ENCODE measurements around the gene KIF13A.
"Not testable (repeated sequence)": the region's sequence is repeated elsewhere in the genome, so short reads cannot be mapped to it uniquely, and the experiment has no call there.

Gene KIF13A

DNA sequence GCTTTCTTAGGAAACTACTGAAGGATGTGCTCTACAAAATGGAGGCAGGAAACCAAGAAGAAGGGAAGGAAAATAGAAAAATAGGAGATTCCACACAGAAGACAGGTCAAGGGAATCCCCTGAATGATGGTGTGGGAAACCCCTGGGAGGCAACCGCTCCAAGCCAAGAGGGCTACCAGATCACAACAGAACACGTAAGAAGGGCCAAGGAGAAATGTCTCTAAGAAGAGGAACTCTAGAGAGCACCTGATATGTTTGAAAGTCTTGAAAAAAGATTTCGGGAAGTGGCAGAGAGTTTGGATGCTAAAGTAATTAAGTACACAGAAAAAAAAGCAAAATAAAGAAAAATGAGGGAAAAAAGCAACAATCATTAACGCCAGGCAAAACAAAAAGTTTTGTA lies 7.1 kb downstream of the KIF13A start:
- no peak overlapping the region for H3K4me3 ChIP-seq (ENCODE audit: low read length)
- H3K4me2 ChIP-seq (ENCODE audit: low read length) = no peak overlapping the region
- H3K27me3 ChIP-seq (ENCODE audit: control insufficient read depth, insufficient read depth, low read length) = no peaks in the 10 kb centered on the region
- no peaks in the 10 kb centered on the region for H3K9me3 ChIP-seq (replicated peaks; ENCODE audit: low read length)
- H3K36me3 ChIP-seq (ENCODE audit: insufficient read depth, low read length) = peaks cover 3% of the 10 kb centered on the region
- no peak overlapping the region for H3K9ac ChIP-seq (ENCODE audit: low read depth, low read length)
- peaks cover 26% of the 10 kb centered on the region for H3K4me1 ChIP-seq (ENCODE audit: control insufficient read depth, insufficient read depth, low read length)

DNA sequence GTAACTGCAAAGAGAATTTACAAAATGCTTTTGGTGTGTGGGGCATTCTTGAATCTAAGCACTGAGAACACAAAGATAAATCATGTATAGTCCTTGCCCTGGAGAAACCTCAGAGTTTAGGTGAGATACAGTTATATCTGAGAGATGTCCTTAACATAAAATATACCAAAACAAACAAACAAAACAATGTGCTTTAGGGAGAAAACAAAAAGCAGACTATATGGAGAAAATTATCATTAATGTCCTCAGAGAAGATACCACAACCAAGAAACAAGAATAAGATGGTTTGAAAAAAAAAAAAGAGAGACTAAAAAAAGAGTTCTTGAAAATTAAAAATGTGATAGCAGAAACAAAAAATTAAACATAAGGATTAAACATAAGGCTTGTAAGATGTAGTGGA lies 8.0 kb downstream of the KIF13A start:
- peaks cover 20% of the 10 kb centered on the region for H3K4me1 ChIP-seq (ENCODE audit: control insufficient read depth, insufficient read depth, low read length)
- H3K9me3 ChIP-seq (replicated peaks; ENCODE audit: low read length) = no peaks in the 10 kb centered on the region
- peaks cover 3% of the 10 kb centered on the region for H3K36me3 ChIP-seq (ENCODE audit: insufficient read depth, low read length)
- H3K9ac ChIP-seq (ENCODE audit: low read depth, low read length) = no peak overlapping the region
- no peak overlapping the region for H3K4me2 ChIP-seq (ENCODE audit: low read length)
- no peak overlapping the region for H3K4me3 ChIP-seq (ENCODE audit: low read length)
- H3K27me3 ChIP-seq (ENCODE audit: control insufficient read depth, insufficient read depth, low read length) = no peaks in the 10 kb centered on the region

DNA sequence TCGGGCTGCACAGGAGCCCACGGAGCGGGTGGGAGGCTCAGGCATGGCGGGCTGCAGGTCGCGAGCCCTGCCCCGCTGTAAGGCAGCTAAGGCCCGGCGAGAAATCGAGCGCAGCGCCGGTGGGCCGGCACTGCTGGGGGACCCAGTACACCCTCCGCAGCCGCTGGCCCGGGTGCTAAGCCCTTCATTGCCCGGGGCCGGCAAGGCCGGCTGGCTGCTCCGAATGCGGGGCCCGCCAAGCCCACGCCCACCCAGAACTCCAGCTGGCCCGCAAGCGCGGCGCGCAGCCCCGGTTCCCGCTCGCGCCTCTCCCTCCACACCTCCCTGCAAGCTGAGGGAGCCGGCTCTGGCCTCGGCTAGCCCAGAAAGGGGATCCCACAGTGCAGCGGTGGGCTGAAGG lies 11.2 kb downstream of the KIF13A start:
- H3K4me2 ChIP-seq (ENCODE audit: low read length); H3K36me3 ChIP-seq (ENCODE audit: insufficient read depth, low read length); H3K9ac ChIP-seq (ENCODE audit: low read depth, low read length); H3K27me3 ChIP-seq (ENCODE audit: control insufficient read depth, insufficient read depth, low read length); H3K4me3 ChIP-seq (ENCODE audit: low read length); H3K9me3 ChIP-seq (replicated peaks; ENCODE audit: low read length): not testable (repeated sequence)
- H3K4me1 ChIP-seq (ENCODE audit: control insufficient read depth, insufficient read depth, low read length) = peaks cover 28% of the 10 kb centered on the region

DNA sequence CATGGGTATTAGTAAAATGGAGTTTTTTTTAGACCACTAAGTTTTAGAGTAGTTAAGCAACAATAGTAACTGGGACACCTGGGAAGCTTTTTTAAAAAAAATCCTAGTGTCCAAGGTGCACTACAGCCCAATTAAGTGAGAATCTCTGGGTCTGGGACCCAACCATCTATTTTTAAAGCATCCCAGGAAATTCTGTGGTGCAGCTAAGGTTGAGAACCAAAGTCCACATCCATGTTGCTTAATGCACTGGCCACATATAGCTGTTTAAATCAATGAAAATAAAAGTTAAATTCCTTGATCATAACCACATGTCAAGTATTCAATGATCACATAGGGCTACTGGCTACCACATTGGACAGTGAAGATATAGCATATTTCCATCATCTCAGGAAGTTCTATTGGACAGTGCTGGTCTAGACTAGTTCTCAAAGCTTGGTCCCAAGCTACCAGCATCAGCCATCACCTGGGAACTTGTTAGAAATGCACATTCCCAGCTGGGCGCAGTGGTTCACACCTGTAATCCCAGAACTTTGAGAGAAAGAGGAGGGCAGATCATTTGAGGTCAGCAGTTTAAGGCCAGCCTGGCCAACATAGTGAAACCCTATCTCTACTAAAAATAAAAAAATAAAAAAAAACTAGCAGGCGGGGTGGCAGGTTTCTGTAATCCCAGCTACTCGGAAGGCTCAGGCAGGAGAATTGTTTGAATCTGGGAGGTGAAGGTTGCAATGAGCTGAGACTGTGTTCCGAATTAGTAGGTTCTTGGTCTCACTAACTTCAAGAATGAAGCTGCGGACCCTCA lies 12.7 kb downstream of the KIF13A start:
- Histone ChIP-seq H3K36me3 (ENCODE audit: insufficient read depth, low read length) (peaks cover 3% of the 10 kb centered on the region), H3K9ac (ENCODE audit: low read depth, low read length) (no peak overlapping the region), H3K4me2 (ENCODE audit: low read length) (no peak overlapping the region), H3K27me3 (ENCODE audit: control insufficient read depth, insufficient read depth, low read length) (no peaks in the 10 kb centered on the region), H3K9me3 (replicated peaks; ENCODE audit: low read length) (no peaks in the 10 kb centered on the region), H3K4me1 (ENCODE audit: control insufficient read depth, insufficient read depth, low read length) (peaks cover 20% of the 10 kb centered on the region), H3K4me3 (ENCODE audit: low read length) (no peak overlapping the region)

DNA sequence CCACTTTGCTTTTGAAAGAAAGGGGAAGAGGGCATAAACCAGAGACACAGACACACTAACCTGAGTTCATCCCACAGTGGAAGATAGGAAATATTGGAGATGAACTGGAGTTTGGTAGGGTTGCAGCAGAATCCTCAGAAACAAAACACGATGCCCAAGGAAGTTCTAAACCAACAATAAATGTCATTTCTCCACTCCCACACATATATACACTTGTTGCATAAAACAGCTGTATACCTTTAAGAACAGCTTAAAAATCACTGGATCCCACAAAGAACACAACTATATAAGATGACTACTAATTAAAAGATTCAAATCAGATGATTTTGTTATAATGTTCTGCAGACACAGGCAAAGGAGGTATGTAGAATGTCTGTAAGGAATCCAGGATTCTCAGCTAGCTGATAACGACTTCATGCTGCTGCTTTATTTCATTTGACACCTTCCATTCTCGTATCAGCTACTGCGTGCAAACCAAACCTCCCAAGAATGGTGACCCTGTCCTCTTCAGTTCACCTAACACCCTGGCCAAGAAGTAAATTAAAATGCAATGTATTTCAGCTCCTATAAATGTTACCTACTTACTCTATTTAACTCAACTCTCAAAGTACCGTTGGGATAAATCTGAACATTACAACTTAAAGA lies 14.3 kb downstream of the KIF13A start:
- Histone ChIP-seq H3K36me3 (ENCODE audit: insufficient read depth, low read length) (peaks cover 3% of the 10 kb centered on the region), H3K4me2 (ENCODE audit: low read length) (no peak overlapping the region), H3K9ac (ENCODE audit: low read depth, low read length) (no peak overlapping the region), H3K4me3 (ENCODE audit: low read length) (no peak overlapping the region), H3K4me1 (ENCODE audit: control insufficient read depth, insufficient read depth, low read length) (peaks cover 31% of the 10 kb centered on the region), H3K27me3 (ENCODE audit: control insufficient read depth, insufficient read depth, low read length) (no peaks in the 10 kb centered on the region), H3K9me3 (replicated peaks; ENCODE audit: low read length) (no peaks in the 10 kb centered on the region)

DNA sequence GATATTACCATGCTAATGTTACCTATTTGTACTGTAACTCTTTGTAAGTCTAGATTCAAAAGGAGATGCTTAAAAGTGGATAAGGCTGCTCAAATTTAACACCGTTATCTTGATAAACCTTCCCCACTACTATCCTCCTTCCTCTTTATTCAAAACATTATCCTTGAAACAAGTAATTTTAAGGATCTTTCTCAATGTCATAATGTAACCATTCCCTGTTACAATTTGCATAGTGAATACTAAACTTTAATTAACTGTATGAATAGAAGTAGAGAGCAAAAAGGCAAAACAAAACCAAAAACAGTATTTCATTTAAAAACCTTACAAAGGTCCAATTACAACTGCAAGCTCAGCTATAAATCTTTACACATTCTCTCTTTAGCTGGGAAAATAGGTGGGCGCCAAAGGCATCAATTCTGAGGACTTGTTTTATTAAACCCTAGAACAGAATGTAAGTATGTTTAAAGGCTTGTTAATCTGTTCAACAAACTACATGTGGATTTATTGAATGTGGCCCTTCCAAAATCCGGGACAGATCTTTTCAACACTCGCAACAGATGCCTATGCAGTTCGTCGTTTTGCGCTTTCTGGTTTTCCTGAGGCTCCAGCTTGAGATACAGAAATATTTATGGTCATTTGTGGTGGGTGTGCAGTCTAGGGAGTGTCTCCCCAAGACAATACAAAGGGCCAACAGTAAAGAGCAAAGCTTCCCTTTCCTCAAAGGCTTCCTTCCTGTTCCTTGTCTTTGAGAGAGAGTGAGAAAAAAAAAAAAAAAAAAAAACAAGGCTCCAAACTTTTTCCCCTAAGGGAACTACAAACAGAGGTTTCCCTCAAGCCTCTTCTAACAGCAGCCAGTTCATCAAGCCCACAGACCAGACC lies 15.1 kb downstream of the KIF13A start:
- peak overlapping the region; percentile 28 for H3K9ac ChIP-seq (ENCODE audit: low read depth, low read length)
- H3K9me3 ChIP-seq (replicated peaks; ENCODE audit: low read length) = no peaks in the 10 kb centered on the region
- peaks cover 33% of the 10 kb centered on the region for H3K4me1 ChIP-seq (ENCODE audit: control insufficient read depth, insufficient read depth, low read length)
- peaks cover 3% of the 10 kb centered on the region for H3K36me3 ChIP-seq (ENCODE audit: insufficient read depth, low read length)
- no peaks in the 10 kb centered on the region for H3K27me3 ChIP-seq (ENCODE audit: control insufficient read depth, insufficient read depth, low read length)
- H3K4me3 ChIP-seq (ENCODE audit: low read length) = no peak overlapping the region
- peak overlapping the region; percentile 7 for H3K4me2 ChIP-seq (ENCODE audit: low read length)

DNA sequence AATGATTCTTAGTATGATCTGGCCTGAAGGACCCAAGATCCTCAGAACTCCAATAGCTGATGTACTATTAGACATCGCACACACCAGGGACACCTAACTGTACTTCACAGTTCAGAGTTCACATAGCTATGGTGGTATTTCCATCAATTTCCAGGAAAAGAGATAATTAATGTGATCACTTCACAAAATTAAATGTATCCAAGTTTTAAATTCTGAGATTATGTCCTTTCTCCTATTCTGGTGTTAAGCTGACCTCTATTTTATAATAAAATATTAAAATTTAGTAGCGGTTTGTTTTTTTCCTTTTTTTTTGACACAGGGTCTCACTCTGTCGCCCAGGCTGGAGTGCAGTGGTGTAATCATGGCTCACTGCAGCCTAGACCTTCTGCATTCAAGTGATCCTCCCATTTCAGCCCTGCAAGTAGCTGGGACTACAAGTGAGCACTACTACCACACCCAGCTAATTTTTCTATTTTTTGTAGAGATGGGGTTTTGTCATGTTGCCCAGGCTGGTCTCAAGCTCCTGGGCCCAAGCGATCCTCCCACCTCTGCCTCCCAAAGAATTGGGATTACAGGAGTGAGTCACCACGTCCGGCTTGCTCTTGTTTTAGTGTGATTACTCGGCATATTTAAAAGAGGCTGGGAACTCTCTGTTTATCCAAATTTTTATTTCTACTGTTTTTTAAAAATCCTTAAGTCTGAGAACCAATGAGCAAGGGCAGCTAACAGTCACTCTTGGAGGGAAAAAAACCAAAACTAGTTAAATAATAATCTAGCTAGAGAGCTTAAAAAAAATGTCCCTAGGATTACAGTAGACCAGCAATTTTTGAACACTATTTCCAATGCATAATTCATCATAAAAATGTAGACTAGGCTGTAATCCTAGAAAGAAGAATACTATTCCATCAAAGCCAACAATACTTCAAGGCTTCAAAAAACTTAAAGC lies 16.0 kb downstream of the KIF13A start:
- peaks cover 41% of the 10 kb centered on the region for H3K4me1 ChIP-seq (ENCODE audit: control insufficient read depth, insufficient read depth, low read length)
- no peaks in the 10 kb centered on the region for H3K36me3 ChIP-seq (ENCODE audit: insufficient read depth, low read length)
- no peaks in the 10 kb centered on the region for H3K27me3 ChIP-seq (ENCODE audit: control insufficient read depth, insufficient read depth, low read length)
- peak overlapping the region; percentile 28 for H3K9ac ChIP-seq (ENCODE audit: low read depth, low read length)
- no peaks in the 10 kb centered on the region for H3K9me3 ChIP-seq (replicated peaks; ENCODE audit: low read length)
- peak overlapping the region; percentile 7 for H3K4me2 ChIP-seq (ENCODE audit: low read length)
- no peak overlapping the region for H3K4me3 ChIP-seq (ENCODE audit: low read length)

DNA sequence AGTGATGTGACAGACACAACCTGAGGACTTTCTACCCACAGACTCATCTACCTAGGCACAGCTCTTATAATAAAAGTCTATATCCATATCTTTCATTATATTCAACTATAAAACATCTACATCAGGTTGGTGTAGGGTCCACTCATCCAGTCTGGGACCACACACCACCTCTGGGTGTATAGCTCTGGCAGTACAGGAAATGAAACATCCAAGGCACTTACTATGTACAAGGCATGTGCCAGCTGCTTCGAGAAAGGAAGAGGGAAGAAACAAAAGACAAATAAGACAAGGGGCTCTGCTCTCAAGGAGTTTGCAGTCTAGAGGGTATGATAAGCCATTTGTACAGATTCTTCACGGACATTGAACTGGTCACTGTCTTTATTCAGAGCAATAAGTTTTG lies 18.6 kb downstream of the KIF13A start:
- H3K9me3 ChIP-seq (replicated peaks; ENCODE audit: low read length) = no peaks in the 10 kb centered on the region
- no peak overlapping the region for H3K4me2 ChIP-seq (ENCODE audit: low read length)
- no peaks in the 10 kb centered on the region for H3K36me3 ChIP-seq (ENCODE audit: insufficient read depth, low read length)
- H3K4me1 ChIP-seq (ENCODE audit: control insufficient read depth, insufficient read depth, low read length) = peaks cover 66% of the 10 kb centered on the region
- H3K4me3 ChIP-seq (ENCODE audit: low read length) = no peak overlapping the region
- H3K27me3 ChIP-seq (ENCODE audit: control insufficient read depth, insufficient read depth, low read length) = no peaks in the 10 kb centered on the region
- no peak overlapping the region for H3K9ac ChIP-seq (ENCODE audit: low read depth, low read length)

DNA sequence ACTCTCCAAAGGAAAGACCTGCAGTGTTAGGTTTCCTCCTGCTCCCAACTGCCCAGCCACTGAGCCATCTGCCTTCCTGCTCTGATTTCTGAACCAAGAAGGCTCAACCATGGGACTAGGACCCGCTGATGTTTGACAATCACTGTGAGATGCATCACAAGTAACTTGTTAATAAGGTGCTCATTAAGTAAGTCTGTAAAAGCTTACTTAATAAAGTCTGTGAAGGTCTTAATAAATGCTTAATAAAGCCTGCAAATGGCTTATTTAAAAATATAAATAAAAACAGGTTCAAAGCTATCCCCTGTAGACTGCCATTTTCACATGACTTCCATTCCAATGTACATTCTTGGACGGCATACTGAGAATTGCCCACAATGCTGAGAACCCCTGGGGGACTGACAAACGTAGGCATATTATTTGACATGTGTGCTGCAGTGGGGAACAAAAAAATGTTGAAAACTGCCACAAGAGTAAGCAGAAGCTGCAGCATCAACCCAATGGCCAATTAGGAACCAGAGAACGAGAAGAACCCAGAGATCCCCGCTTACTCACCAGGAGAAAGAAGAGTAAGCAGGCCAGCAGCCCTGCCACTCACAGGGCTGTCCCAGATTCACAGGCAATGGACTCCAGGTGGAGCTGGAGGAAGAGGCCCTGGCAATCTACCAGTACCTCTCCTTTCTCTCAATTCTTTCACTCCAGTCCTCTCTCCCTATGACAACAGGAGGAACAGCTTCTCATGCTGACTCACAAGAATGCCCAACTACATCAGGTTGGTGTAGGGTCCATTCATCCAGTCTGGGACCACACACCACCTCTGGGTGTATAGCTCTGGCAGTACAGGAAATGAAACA lies 19.5 kb downstream of the KIF13A start:
- Histone ChIP-seq H3K4me3 (ENCODE audit: low read length) (no peak overlapping the region), H3K4me2 (ENCODE audit: low read length) (no peak overlapping the region), H3K4me1 (ENCODE audit: control insufficient read depth, insufficient read depth, low read length) (peaks cover 70% of the 10 kb centered on the region), H3K36me3 (ENCODE audit: insufficient read depth, low read length) (no peaks in the 10 kb centered on the region), H3K27me3 (ENCODE audit: control insufficient read depth, insufficient read depth, low read length) (no peaks in the 10 kb centered on the region), H3K9ac (ENCODE audit: low read depth, low read length) (no peak overlapping the region), H3K9me3 (replicated peaks; ENCODE audit: low read length) (no peaks in the 10 kb centered on the region)

DNA sequence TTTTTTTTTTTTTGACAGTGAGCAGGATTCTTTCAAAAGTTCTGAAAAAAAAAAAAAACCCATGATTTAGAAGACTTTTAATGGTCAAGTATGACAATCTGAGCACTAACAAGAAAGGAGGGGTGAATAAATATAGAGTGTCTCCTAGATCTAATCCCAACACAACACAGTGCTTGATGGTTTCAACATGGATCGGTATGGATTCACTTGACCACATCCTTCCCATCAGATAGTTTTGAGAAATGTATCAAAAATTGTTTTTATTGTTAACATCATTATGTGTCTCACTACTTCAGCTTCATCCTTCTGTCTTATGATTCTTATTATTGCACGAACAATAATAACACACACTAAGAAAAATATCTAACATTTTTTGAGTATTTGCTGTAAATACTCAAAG lies 21.0 kb downstream of the KIF13A start:
- Histone ChIP-seq H3K4me1 (ENCODE audit: control insufficient read depth, insufficient read depth, low read length) (peaks cover 71% of the 10 kb centered on the region), H3K9ac (ENCODE audit: low read depth, low read length) (no peak overlapping the region), H3K4me2 (ENCODE audit: low read length) (no peak overlapping the region), H3K4me3 (ENCODE audit: low read length) (no peak overlapping the region), H3K36me3 (ENCODE audit: insufficient read depth, low read length) (no peaks in the 10 kb centered on the region), H3K27me3 (ENCODE audit: control insufficient read depth, insufficient read depth, low read length) (no peaks in the 10 kb centered on the region), H3K9me3 (replicated peaks; ENCODE audit: low read length) (no peaks in the 10 kb centered on the region)
